Superior temporal gyrus (tissue), 1 donor: ENCODE data around the gene CASP9.
"Not testable (repeated sequence)": the region's sequence is repeated elsewhere in the genome, so short reads cannot be mapped to it uniquely, and the experiment has no call there.

Experiments used
- DNase-seq: peaks from one replicate; pipeline ENCODE4 v3.0.0-alpha.2; 2016; ENCODE audit errors: extremely low spot score

Gene CASP9

GRCh38 chr1:15525050-15526020, 1.3 kb upstream of the CASP9 start:
- peak; percentile 56 for DNase-seq

- DNase-seq = peak; percentile 97
These were observed 451 bp upstream of the CASP9 start for GRCh38 chr1:15524283-15525049.

GRCh38 chr1:15523104-15524020, 653 bp downstream of the CASP9 start:
- peak; percentile 48 for DNase-seq

GRCh38 chr1:15522551-15522950, 1.5 kb downstream of the CASP9 start:
- no peak for DNase-seq

GRCh38 chr1:15521206-15521906, 2.7 kb downstream of the CASP9 start:
- DNase-seq = not testable (repeated sequence)

- DNase-seq = no peak
These were observed 4.4 kb downstream of the CASP9 start for GRCh38 chr1:15519625-15520024.

GRCh38 chr1:15515022-15515663, 8.9 kb downstream of the CASP9 start:
- no peak for DNase-seq

GRCh38 chr1:15514557-15514956, 9.5 kb downstream of the CASP9 start:
- DNase-seq = not testable (repeated sequence)

GRCh38 chr1:15513919-15514318, 10.1 kb downstream of the CASP9 start:
- DNase-seq = no peak

GRCh38 chr1:15513192-15513591, 10.8 kb downstream of the CASP9 start:
- no peak for DNase-seq

GRCh38 chr1:15510611-15511405, 13.2 kb downstream of the CASP9 start:
- no peak for DNase-seq

GRCh38 chr1:15509586-15509985, 14.4 kb downstream of the CASP9 start:
- DNase-seq = no peak

- DNase-seq = no peak
These were observed 15.1 kb downstream of the CASP9 start for GRCh38 chr1:15508700-15509487.

GRCh38 chr1:15507278-15507677, 16.7 kb downstream of the CASP9 start:
- DNase-seq = no peak

- DNase-seq = no peak
These were observed 17.2 kb downstream of the CASP9 start for GRCh38 chr1:15506831-15507230.

- DNase-seq = no peak
These were observed 19.6 kb downstream of the CASP9 start for GRCh38 chr1:15504436-15504835.

GRCh38 chr1:15501208-15502032, 22.6 kb downstream of the CASP9 start:
- DNase-seq = peak; percentile 37
